Neural cell (in vitro differentiated cells): ENCODE data around the gene USP6NL.

Source experiments
- CTCF ChIP-seq: fragments of 450-650 bp; IDR thresholded peaks from 2 replicates; pipeline ENCODE4 v1.5.1; 2014; ENCODE audit warnings: antibody characterized with exemption, mild to moderate bottlenecking, moderate library complexity; ENCODE audit not compliant: poor library complexity, severe bottlenecking
- EZH2 ChIP-seq: fragments of 200-600, 300-800 bp; shearing (Covaris generic), sonication (generic); IDR thresholded peaks from 2 replicates; pipeline ENCODE4 v1.6.1; 2014; ENCODE audit warnings: antibody characterized with exemption, low read length, borderline replicate concordance, mild to moderate bottlenecking; ENCODE audit not compliant: insufficient read depth, poor library complexity, severe bottlenecking
- POLR2AphosphoS5 ChIP-seq: IDR thresholded peaks from 2 replicates; pipeline ENCODE4 v1.6.1; 2012
- RAD21 ChIP-seq: fragments of 450-650 bp; conservative IDR thresholded peaks from 2 replicates; pipeline ENCODE4 v1.6.1; 2014; ENCODE audit warnings: antibody characterized with exemption, mild to moderate bottlenecking, moderate library complexity
- REST ChIP-seq: IDR thresholded peaks from 2 replicates; pipeline ENCODE4 v1.6.1; 2012; ENCODE audit warnings: borderline replicate concordance

- TF ChIP-seq REST (no peak), CTCF (no peak), POLR2AphosphoS5 (no peak), EZH2 (no peak), RAD21 (no peak)
Measured at GRCh38 chr10:11483201-11484148, 128.0 kb downstream of the USP6NL start.
